Activated CD4-positive, alpha-beta T cell treated with anti-CD3 and anti-CD28 coated beads for 36 hours (primary cell): Measurements from ENCODE around the gene UAP1L1. TPM values are rescaled to one million over a fixed set of nuclear protein-coding genes. Genes with fewer than 3 reads are reported as not detected.

Source experiments
- ATAC-seq: fragments of 200-7000 bp; cut with Tn5 transposase; one replicate; pipeline ENCODE4 v1.10.0; 2021; ENCODE audit warnings: mild to moderate bottlenecking, moderate library complexity
- CTCF ChIA-PET: fragments of 350-600 bp; sonication (Branson Sonifier 250); formaldehyde crosslinking; loops from one replicate; lab custom pipeline; 2021; ENCODE audit warnings: antibody characterized with exemption; lab: Charles Lee
- POLR2A ChIA-PET: fragments of 350-600 bp; sonication (Branson Sonifier 250); formaldehyde crosslinking; loops from one replicate; lab custom pipeline; 2021; ENCODE audit warnings: antibody characterized with exemption, inconsistent platforms; lab: Charles Lee
- DNase-seq: peaks from one replicate; pipeline ENCODE4 v3.0.0-alpha.2; 2020
- H3K27ac Mint-ChIP-seq: one replicate; pipeline ENCODE4 v1.8.0; 2021; ENCODE audit warnings: mixed read lengths
- H3K27me3 Mint-ChIP-seq: one replicate; pipeline ENCODE4 v1.8.0; 2021; ENCODE audit warnings: mixed read lengths
- H3K36me3 Mint-ChIP-seq: one replicate; pipeline ENCODE4 v1.8.0; 2021; ENCODE audit warnings: low read depth, mixed read lengths
- H3K4me1 Mint-ChIP-seq: one replicate; pipeline ENCODE4 v1.8.0; 2021; ENCODE audit warnings: mixed read lengths
- H3K4me3 Mint-ChIP-seq: one replicate; pipeline ENCODE4 v1.8.0; 2021; ENCODE audit warnings: mild to moderate bottlenecking, moderate library complexity, mixed read lengths
- H3K9me3 Mint-ChIP-seq: one replicate; pipeline ENCODE4 v1.8.0; 2021; ENCODE audit warnings: low read depth, mixed read lengths
- intact Hi-C, 2 experiments: fragments of 100-400 bp; cut with DNase I in 1 of 2; cut with micrococcal nuclease in 1 of 2; formaldehyde crosslinking; loops; one replicate each; pipeline versions ENCODE4 v1.14.2 to v1.15.1; 2022 to 2024; cut with DNase I, micrococcal nuclease
- total RNA-seq, 2 experiments: library from RNA; stranded (reverse); gene quantifications; one replicate each; pipeline ENCODE4 v1.2.3, GENCODE V29; 2021

The UAP1L1 gene
- total RNA-seq, 2 experiments from 2014 or later = 12.5 to 14.4 TPM

DNA sequence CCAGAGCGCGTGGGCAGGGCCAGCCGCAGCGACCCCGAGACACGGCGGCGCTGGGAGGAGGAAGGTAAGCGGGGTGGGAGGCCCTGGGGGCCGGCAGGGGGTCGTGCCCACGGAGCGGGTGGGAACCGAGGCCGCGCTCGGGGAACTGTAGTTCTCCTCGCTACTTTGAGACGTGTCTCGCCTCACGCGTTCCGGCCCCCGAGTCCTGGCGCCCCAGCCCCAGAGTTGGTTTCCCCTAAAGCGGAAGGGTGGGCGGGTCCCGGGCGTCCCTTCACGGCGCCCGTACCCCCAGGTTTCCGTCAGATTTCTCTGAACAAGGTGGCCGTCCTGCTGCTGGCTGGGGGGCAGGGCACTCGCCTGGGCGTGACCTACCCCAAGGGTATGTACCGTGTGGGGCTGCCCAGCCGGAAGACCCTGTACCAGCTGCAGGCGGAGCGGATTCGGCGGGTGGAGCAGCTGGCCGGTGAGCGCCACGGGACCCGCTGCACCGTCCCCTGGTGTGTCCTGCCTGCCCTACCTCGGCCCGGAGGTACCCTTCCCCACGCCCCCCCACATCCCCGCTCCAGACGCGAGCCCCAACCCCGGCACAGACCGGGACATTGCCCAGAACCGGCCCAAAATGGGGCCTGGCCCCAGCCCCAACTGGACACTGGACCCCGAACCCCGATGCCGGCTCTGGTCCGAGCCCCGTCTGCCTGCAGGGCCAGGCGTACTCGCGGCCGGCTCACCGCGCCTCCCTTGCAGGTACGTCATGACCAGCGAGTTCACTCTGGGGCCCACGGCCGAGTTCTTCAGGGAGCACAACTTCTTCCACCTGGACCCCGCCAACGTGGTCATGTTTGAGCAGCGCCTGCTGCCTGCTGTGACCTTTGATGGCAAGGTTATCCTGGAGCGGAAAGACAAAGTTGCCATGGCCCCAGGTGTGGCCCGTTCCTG, 709 bp downstream of the UAP1L1 start:
- H3K36me3 Mint-ChIP-seq = peaks cover 6% of the 10 kb centered on the region
- intact Hi-C loops = loop anchor here in 1 of 2 experiments (1.0 kb wide), 1 partner anchor 8 kb away; the partner anchor contains the start of gene MAN1B1
- H3K27me3 Mint-ChIP-seq = no peaks in the 10 kb centered on the region
- ATAC-seq (peak; percentile 36), DNase-seq (peak; percentile 63)
- CTCF ChIA-PET = interaction anchor here (1.0 to 1.9 kb wide), 5 partner anchors 8 to 44 kb away, joined by 3 to 10 read pairs (median 5); partner anchors contain the start of gene MAN1B1
- peak overlapping the region; percentile 69 for H3K4me3 Mint-ChIP-seq
- H3K4me1 Mint-ChIP-seq = no peaks in the 10 kb centered on the region
- H3K27ac Mint-ChIP-seq = no peak overlapping the region
- H3K9me3 Mint-ChIP-seq = no peaks in the 10 kb centered on the region
- POLR2A ChIA-PET = interaction anchor here (0.7 kb wide), 1 partner anchor 8 kb away, joined by 3 read pairs; the partner anchor contains the start of gene MAN1B1

- peak overlapping the region; percentile 69 for H3K4me3 Mint-ChIP-seq
- DNase-seq = no peak
- POLR2A ChIA-PET = interaction anchor here (0.7 kb wide), 1 partner anchor 8 kb away, joined by 3 read pairs; the partner anchor contains the start of gene MAN1B1
- no peak overlapping the region for H3K27ac Mint-ChIP-seq
- H3K27me3 Mint-ChIP-seq = no peaks in the 10 kb centered on the region
- H3K36me3 Mint-ChIP-seq = peaks cover 6% of the 10 kb centered on the region
- no peak for ATAC-seq
- intact Hi-C loops = no loop called here
- CTCF ChIA-PET = interaction anchor here (0.8 to 3.2 kb wide), 3 partner anchors 12 to 32 kb away, joined by 3 to 15 read pairs (median 5); partner anchors contain the start of gene NPDC1
- H3K4me1 Mint-ChIP-seq = peaks cover 7% of the 10 kb centered on the region
- H3K9me3 Mint-ChIP-seq = no peaks in the 10 kb centered on the region
Observed at GRCh38 chr9:137078701-137079400, 1.5 kb downstream of the UAP1L1 start.

DNA sequence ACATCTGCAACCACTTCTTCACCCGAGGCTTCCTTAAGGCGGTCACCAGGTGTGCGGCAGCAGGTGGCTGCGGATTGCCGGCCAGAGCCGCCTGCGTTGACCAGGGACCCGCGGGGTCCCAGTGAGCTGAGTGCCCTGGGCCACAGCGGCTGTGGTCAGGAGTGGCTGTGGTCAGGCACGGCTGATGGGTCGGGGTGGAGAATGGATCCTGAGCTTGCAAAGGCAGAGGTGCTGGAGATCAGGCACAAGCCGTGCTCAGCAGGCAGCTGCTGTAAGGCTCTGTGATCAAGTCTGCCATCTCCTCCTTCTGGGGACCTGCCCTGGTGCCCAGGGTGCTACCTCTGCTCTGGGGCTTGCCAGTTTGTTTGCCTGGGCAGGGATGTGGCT, 2.1 kb downstream of the UAP1L1 start:
- Mint-ChIP-seq H3K4me1 (peaks cover 11% of the 10 kb centered on the region), H3K9me3 (no peaks in the 10 kb centered on the region), H3K27me3 (no peaks in the 10 kb centered on the region), H3K36me3 (peaks cover 6% of the 10 kb centered on the region), H3K4me3 (no peak overlapping the region), H3K27ac (no peak overlapping the region)
- no peak for DNase-seq
- ChIA-PET CTCF (interaction anchor here (0.8 to 3.2 kb wide), 3 partner anchors 12 to 33 kb away, joined by 3 to 15 read pairs (median 5); partner anchors contain the start of gene NPDC1), POLR2A (interaction anchor here (0.6 kb wide), 1 partner anchor 45 kb away, joined by 3 read pairs; no protein-coding TSS in a partner anchor)
- no peak for ATAC-seq
- intact Hi-C loops = no loop called here

- H3K4me3 Mint-ChIP-seq = no peak overlapping the region
- H3K9me3 Mint-ChIP-seq = no peaks in the 10 kb centered on the region
- ATAC-seq (no peak), DNase-seq (no peak)
- H3K36me3 Mint-ChIP-seq = peaks cover 6% of the 10 kb centered on the region
- intact Hi-C loops = no loop called here
- CTCF ChIA-PET = interaction anchor here (1.0 to 3.2 kb wide), 3 partner anchors 10 to 15 kb away, joined by 3 to 15 read pairs (median 5); no protein-coding TSS in a partner anchor
- H3K4me1 Mint-ChIP-seq = peaks cover 17% of the 10 kb centered on the region
- POLR2A ChIA-PET = no interaction called here
- no peaks in the 10 kb centered on the region for H3K27me3 Mint-ChIP-seq
- no peak overlapping the region for H3K27ac Mint-ChIP-seq
Observed at GRCh38 chr9:137080260-137081122, 3.2 kb downstream of the UAP1L1 start.

GRCh38 chr9:137082222-137082924, 5.1 kb downstream of the UAP1L1 start:
- Mint-ChIP-seq H3K36me3 (peaks cover 8% of the 10 kb centered on the region), H3K9me3 (no peaks in the 10 kb centered on the region), H3K4me1 (peaks cover 21% of the 10 kb centered on the region), H3K27ac (no peak overlapping the region), H3K27me3 (no peaks in the 10 kb centered on the region), H3K4me3 (no peak overlapping the region)
- ATAC-seq = no peak
- intact Hi-C loops = no loop called here
- CTCF ChIA-PET = interaction anchor here (1.4 to 3.2 kb wide), 2 partner anchors 12 to 15 kb away, joined by 4 to 15 read pairs; partner anchors contain the start of gene SAPCD2
- POLR2A ChIA-PET = no interaction called here
- DNase-seq = no peak

GRCh38 chr9:137082925-137083290, 5.6 kb downstream of the UAP1L1 start:
- intact Hi-C loops = no loop called here
- H3K9me3 Mint-ChIP-seq = no peaks in the 10 kb centered on the region
- H3K27ac Mint-ChIP-seq = no peak overlapping the region
- H3K36me3 Mint-ChIP-seq = peaks cover 8% of the 10 kb centered on the region
- no peak overlapping the region for H3K4me3 Mint-ChIP-seq
- no peaks in the 10 kb centered on the region for H3K27me3 Mint-ChIP-seq
- ATAC-seq = no peak
- ChIA-PET CTCF (interaction anchor here (0.6 to 1.4 kb wide), 3 partner anchors 12 to 48 kb away, joined by 3 to 4 read pairs (median 3); partner anchors contain the start of gene SAPCD2), POLR2A (interaction anchor here (0.6 kb wide), 1 partner anchor 122 kb away, joined by 3 read pairs; no protein-coding TSS in a partner anchor)
- H3K4me1 Mint-ChIP-seq = peaks cover 26% of the 10 kb centered on the region
- DNase-seq = no peak

- Mint-ChIP-seq H3K36me3 (peaks cover 8% of the 10 kb centered on the region), H3K4me3 (no peak overlapping the region), H3K9me3 (no peaks in the 10 kb centered on the region), H3K27ac (no peak overlapping the region), H3K4me1 (peaks cover 32% of the 10 kb centered on the region), H3K27me3 (no peaks in the 10 kb centered on the region)
- ChIA-PET CTCF (interaction anchor here (0.6 to 1.4 kb wide), 6 partner anchors 13 to 317 kb away, joined by 3 to 4 read pairs (median 3); partner anchors contain the start of gene SAPCD2), POLR2A (interaction anchor here (0.6 kb wide), 1 partner anchor 122 kb away, joined by 3 read pairs; no protein-coding TSS in a partner anchor)
- ATAC-seq = peak; percentile 5
- peak; percentile 70 for DNase-seq
- intact Hi-C loops = loop anchor here in 1 of 2 experiments (2.0 kb wide), 1 partner anchor 13 kb away; the partner anchor contains the start of gene SAPCD2
Observed at GRCh38 chr9:137083394-137084004, 6.2 kb downstream of the UAP1L1 start.

DNA sequence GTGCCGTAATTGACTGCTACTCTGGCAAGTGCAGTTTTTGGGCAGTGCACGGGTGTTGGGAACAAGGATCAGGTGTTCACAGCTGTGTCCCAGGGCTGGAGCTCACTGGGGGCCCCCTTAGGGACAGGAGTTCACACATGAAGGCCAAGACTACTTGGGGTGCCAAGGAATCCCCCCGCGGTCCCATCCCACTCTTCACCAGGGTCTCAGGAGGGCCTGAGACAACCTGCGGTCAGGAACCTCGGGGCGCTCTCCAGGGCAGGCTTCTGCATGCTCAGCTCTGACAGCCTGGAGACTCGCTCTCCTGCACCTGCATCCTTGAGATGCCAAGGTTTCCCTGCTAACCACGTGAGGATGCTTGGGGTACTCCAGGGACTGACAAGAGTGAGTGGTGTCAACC, 7.2 kb downstream of the UAP1L1 start:
- H3K27ac Mint-ChIP-seq = no peak overlapping the region
- no peaks in the 10 kb centered on the region for H3K9me3 Mint-ChIP-seq
- H3K4me1 Mint-ChIP-seq = peaks cover 42% of the 10 kb centered on the region
- intact Hi-C loops = loop anchor here in 1 of 2 experiments (2.0 kb wide), 1 partner anchor 14 kb away; the partner anchor contains the start of gene SAPCD2
- ATAC-seq = no peak
- no peak for DNase-seq
- CTCF ChIA-PET = interaction anchor here (0.6 to 3.6 kb wide), 5 partner anchors 31 to 318 kb away, joined by 3 to 26 read pairs (median 3); partner anchors contain the start of genes ABCA2, ENTPD2 and FUT7
- no peak overlapping the region for H3K4me3 Mint-ChIP-seq
- H3K27me3 Mint-ChIP-seq = no peaks in the 10 kb centered on the region
- POLR2A ChIA-PET = interaction anchor here (0.7 to 1.5 kb wide), 2 partner anchors 11 to 14 kb away, joined by 3 to 4 read pairs; no protein-coding TSS in a partner anchor
- peaks cover 14% of the 10 kb centered on the region for H3K36me3 Mint-ChIP-seq

- Mint-ChIP-seq H3K9me3 (no peaks in the 10 kb centered on the region), H3K27ac (peak overlapping the region; percentile 96), H3K4me3 (peak overlapping the region; percentile 88), H3K4me1 (peaks cover 46% of the 10 kb centered on the region), H3K36me3 (peaks cover 10% of the 10 kb centered on the region), H3K27me3 (no peaks in the 10 kb centered on the region)
- intact Hi-C loops = loop anchor here (1.0 to 5.0 kb wide), 22 partner anchors 9 to 1179 kb away; partner anchors contain the start of genes SAPCD2 (in 2 of the 2), TRAF2 (in 2 of the 2), ABCA2 (in 1 of the 2) and ANAPC2 (in 1 of the 2)
- ATAC-seq (no peak), DNase-seq (peak; percentile 65)
- ChIA-PET CTCF (interaction anchor here (0.6 to 3.6 kb wide), 15 partner anchors 9 to 275 kb away, joined by 3 to 26 read pairs (median 3); partner anchors contain the start of genes ABCA2, AJM1, FUT7 and TPRN), POLR2A (interaction anchor here (0.9 to 1.8 kb wide), 9 partner anchors 8 to 547 kb away, joined by 3 to 16 read pairs (median 6); partner anchors contain the start of genes SAPCD2, TMEM141, TUBB4B and UAP1L1)
Observed at GRCh38 chr9:137085920-137086530, 8.7 kb downstream of the UAP1L1 start.
